HG03060 (cell line): Measurements from ENCODE around the gene COA7.
"Not testable (repeated sequence)": the region's sequence is repeated elsewhere in the genome, so short reads cannot be mapped to it uniquely, and the experiment has no call there.

Experiments
- ATAC-seq: cut with Tn5 transposase; IDR thresholded peaks from one replicate; pipeline ENCODE4 v1.9.1; 2021; ENCODE audit warnings: low read depth, moderate number of reproducible peaks; ENCODE audit not compliant: unreplicated experiment

The COA7 gene

DNA sequence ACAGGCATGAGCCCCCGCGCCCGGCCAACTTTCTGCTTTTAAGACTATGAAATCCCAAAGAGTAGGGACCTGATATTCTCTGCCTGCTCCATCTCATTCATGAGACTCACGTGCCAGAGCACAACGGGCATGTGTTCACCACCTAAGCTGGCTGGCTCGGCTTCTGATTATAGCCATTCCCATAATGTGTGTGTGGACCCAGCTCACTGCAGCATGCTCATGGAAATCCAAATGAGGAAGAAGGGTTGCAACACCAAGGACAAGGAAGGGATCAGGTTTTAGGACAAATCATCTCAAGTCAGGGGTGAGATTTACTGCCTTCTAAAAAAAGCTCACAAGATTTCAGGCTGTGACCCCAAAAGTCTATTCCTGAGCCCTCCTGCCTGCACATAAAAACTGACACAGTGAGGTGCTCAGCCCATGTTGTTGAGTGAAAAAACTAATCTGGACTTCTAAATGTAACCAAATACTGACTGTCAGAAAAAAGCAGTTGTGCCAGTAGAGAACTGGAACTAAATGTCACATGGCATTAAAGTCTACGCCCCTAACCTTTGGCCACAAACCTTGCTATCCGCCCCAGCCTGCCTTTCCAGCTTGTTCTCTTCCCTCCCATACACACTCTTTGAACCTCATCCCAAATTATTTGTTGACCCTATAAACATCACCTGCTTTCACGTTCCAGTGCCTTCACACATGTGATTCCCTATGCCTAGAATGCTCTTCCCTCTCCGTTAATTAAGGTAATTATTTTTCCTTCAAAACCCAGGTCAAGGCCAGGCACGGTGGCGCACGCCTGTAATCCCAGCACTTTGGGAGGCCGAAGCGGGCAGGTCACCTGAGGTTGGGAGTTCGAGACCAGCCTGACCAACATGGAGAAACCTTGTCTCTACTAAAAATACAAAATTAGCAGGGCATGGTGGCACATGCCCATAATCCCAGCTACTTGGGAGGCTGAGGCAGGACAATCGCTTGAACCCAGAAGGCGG is 9.1 kb upstream of the COA7 start:
- no peak for ATAC-seq

- ATAC-seq, result no peak
These were observed 8.1 kb upstream of the COA7 start for GRCh38 chr1:52706136-52706670.

DNA sequence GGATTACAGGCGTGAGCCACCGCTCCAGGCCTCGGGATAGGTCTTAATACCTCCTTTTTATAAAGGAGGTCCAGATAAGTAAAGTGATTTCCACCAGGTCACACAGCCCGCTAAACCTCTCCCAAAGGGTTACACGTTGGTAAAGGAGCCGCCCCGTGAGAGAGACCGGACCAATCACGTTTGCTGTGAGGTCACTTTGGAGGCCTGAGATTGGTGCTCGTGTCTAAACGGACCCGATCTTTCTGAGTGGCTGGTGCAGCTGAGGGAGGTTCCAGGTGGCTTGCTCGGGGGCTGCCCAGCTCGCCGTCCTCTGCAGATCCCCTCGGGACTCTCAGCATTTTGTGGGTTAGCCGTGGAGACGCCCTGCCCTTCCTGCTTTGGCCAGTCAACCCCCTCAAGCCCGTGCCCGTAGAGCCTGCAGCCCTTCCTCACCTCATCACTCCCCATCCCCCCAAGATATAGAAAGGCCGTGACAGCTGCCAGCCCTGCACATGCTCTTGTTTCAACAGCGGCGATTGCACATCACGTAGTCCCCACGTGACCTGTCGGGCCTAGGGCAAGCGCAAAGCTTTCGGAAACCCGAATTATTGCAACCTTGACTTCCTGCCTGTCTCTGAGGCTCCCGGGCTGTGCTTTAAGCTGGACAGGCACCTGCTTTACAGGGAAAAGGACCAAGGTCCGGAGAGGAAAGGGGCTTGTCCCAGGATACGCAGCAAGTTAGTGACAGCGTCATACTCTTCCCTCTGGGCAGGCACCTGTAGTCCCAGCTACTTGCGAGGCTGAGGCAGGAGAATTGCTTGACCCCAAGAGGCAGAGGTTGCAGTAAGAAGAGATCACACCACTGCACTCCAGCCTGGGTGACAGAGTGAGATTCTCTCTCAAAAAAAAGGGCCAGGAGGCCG is 5.0 kb upstream of the COA7 start:
- peak; percentile 88 for ATAC-seq

DNA sequence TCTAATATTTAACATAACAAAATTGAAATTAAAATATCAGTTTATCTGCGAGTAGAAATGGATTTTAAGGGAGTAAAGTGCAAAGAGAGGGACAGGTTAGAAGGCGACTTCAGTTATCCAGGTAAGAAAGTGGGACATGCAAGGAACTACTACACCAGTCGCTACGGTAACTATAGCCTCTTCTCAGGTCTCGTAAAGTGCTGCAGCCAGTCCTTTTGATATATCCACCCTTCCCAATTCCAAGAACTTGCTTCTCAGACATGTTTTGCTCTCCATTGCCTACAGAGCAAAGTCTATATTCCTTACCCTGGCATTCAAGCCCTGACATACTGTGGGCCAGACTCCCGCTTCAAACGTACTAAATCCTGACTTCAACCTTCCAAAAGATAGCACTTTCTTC is 2.5 kb downstream of the COA7 start:
- ATAC-seq, result no peak

- ATAC-seq, result no peak
These were observed 4.3 kb downstream of the COA7 start for GRCh38 chr1:52693843-52694242.

GRCh38 chr1:52693351-52693750 is 4.8 kb downstream of the COA7 start:
- ATAC-seq, result not testable (repeated sequence)

GRCh38 chr1:52692697-52693096 is 5.5 kb downstream of the COA7 start:
- ATAC-seq, result no peak

DNA sequence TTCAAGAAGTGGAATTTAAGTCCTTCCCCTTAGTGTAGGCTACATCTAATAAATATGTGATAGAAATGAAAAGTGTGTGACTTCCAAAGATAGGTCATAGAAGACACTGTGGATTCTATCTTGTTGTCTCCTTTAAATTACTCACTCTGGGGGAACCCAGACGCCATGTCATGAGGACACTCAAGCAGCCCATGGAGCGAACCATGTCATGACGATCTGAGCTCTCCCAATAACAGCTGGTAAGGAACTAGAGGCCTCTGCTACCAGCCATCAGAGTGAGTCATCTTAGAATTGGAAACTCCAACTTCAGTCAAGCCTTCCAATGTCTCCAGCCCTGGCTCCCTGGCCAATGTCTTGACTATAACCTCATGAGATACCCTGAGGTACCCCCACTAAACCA is 6.3 kb downstream of the COA7 start:
- no peak for ATAC-seq

DNA sequence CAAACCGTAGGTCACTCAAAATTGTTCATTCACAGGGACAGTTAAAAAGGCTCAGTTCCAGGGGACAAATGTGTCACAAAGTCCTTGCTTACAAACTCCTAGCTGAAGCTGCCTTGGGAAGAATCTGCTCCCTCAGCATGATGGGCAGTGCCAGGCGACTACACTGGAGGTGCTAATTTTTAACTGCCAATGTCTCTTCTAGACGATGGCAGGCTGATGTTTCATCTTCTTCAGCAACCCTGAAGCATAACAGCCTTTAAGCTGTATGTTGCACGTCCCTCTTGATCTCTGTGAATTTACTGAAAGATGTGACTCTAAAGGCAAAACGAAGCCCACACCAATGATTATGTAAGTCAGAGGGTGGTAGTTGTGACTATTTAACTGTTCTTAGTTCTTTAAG is 11.3 kb downstream of the COA7 start:
- no peak for ATAC-seq

GRCh38 chr1:52686261-52686751 is 11.8 kb downstream of the COA7 start:
- ATAC-seq, result not testable (repeated sequence)

GRCh38 chr1:52684545-52684944 is 13.6 kb downstream of the COA7 start:
- no peak for ATAC-seq

GRCh38 chr1:52683367-52683940 is 14.7 kb downstream of the COA7 start:
- no peak for ATAC-seq

DNA sequence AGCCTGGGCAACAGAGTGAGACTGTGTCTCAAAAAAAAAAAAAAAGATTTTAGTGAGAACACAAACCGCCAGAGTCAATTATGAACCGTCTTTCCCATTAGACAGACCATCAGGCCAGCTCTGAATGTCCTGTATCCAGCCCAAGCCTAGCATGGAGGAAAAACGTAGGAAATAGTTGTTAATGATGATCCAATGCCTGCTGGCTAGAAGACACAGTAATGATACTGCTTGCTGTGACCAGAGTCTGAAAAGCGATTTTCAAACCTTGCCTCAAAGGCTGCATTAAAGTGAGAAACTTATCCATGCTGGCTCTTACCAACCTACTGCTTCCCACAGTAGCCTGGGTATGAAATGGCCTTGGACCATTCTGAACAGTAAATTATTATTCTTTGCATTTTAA is 17.0 kb downstream of the COA7 start:
- ATAC-seq, result no peak

GRCh38 chr1:52680353-52680752 is 17.8 kb downstream of the COA7 start:
- no peak for ATAC-seq

GRCh38 chr1:52679498-52679897 is 18.6 kb downstream of the COA7 start:
- ATAC-seq, result no peak

- no peak for ATAC-seq
These were observed 19.1 kb downstream of the COA7 start for GRCh38 chr1:52679048-52679447.

DNA sequence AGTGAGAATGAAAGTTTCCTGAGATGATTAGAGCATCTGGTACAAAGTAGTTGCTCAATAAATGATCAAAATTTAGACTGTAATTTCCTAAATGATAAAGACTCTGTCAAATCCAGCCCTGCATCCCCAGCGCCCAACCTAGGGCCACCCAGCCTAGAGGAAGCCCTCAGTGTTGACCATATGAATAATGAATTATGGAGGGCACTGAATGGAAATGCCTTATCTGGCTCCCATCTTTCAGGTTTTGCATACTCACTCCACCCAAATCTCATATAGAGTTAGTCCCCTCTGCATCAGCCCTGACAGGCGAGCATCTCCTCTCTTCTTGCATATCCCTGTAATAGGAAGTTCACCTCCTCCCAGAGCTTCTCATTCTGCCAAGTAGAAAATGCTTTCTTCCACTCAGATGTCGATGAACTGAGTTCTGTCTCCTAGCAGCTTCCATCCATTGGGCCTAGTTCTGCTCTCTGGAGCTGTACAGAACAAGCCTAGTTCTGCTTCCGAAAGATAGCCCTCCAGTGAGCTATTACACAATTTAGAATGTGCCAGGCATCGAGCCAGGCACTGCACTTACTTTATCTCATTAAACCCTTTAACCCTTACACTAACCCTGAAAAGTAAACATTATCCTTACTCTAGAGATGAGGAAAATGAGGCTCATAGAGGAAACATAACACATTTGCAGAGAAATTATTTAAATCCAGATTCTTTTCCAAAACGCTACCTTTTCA is 20.9 kb downstream of the COA7 start:
- ATAC-seq, result no peak

DNA sequence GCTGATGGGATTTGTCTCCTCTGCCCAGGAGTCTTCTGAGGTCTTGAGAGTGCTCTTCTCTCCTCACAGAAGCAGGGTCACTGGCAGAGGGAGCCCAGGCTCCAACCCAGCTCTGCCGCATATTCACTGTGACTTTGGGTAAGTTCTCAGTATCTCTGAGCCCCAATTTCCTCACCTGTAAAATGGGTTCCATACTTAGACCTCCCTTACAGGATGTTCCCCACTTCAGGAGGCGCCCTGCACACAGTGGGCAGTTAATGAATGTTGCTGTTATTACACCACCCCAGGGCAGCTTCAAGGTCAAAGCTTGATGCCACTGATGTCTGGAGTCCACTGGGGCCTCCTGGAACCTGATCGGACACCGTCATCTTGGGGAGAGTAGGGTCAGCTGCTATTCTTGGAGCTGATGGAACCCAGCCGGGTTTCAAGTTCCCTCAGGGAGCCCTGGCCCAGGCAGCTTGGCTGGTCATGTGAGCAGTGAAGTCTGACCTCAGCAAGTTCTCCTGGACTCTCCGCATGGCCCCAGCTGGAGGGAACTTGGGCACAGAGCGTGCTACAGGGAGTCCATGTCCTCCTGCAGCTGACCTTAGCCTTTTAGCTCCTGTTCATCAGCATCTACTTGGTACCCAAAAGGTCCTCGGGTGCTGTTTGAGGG is 21.8 kb downstream of the COA7 start:
- ATAC-seq, result no peak
